HCT116 (cell line): Measurements from ENCODE around the gene GPR84. TPM values are rescaled to one million over a fixed set of nuclear protein-coding genes. Genes with fewer than 3 reads are reported as not detected.
A peak's percentile ranks its signal among the peaks of the same experiment; 100 is the strongest.

Experiments used
- ATAC-seq: fragments of 200-7000 bp; cut with Tn5 transposase; 2 replicates; pipeline ENCODE4 v1.9.1; 2020; ENCODE audit warnings: mild to moderate bottlenecking, moderate library complexity
- BruUV-seq: library from RNA; stranded (reverse); fragments of 400-500 nt; replicated peaks from 2 replicates; lab custom pipeline; 2021; lab: Mats Ljungman, UMichigan
- CTCF ChIA-PET: fragments of 300-600 bp; sonication (Branson Sonifier 250); formaldehyde crosslinking; loops from one replicate; lab custom pipeline; 2021; ENCODE audit warnings: antibody characterized with exemption; lab: Charles Lee
- POLR2A ChIA-PET: fragments of 300-600, 350-600 bp; sonication (Branson Sonifier 250); formaldehyde crosslinking; loops from one replicate; lab custom pipeline; 2021; ENCODE audit warnings: antibody characterized with exemption; lab: Charles Lee
- RAD21 ChIA-PET, 2 experiments: fragments of 300-600 bp; sonication (Branson Sonifier 250); formaldehyde crosslinking; loops; one replicate each; lab custom pipeline; 2023; ENCODE audit warnings: low total read pairs in 2 of 2; ENCODE audit not compliant: uncharacterized antibody in 2 of 2, unreplicated experiment in 2 of 2, low non-redundant PET in 1 of 2; lab: Charles Lee
- DNase-seq: peaks from one replicate; pipeline ENCODE4 v3.0.0-alpha.2; 2010; ENCODE audit warnings: low read depth, low spot score
- H2AFZ ChIP-seq: fragments of 200-600 bp; shearing (Covaris generic), sonication (generic); 2 replicates; pipeline ENCODE4 v1.6.1; 2017; ENCODE audit warnings: low read depth, mixed run types, mixed read lengths, antibody characterized with exemption, low read length; ENCODE audit not compliant: poor library complexity, severe bottlenecking
- H3K27ac ChIP-seq: 2 replicates; pipeline ENCODE4 v1.5.1; 2012; ENCODE audit warnings: low read depth, low read length
- H3K27me3 ChIP-seq: fragments of 200-600 bp; sonication (generic); 2 replicates; pipeline ENCODE4 v1.6.1; 2016; ENCODE audit warnings: mixed run types, low read length, mixed read lengths; ENCODE audit not compliant: insufficient read depth
- H3K36me3 ChIP-seq, 2 experiments: fragments of 200-500 bp in 1 of 2; fragments of 200-600 bp in 1 of 2; sonication (Bioruptor generic) in 1 of 2; sonication (generic) in 1 of 2; 2 replicates each; pipeline versions ENCODE4 v1.5.1 to v1.6.1; 2014 to 2016; ENCODE audit warnings: low read length in 2 of 2, inconsistent platforms in 1 of 2, mixed read lengths in 1 of 2, mixed run types in 1 of 2; ENCODE audit not compliant: insufficient read depth in 2 of 2, control insufficient read depth in 1 of 2
- H3K4me1 ChIP-seq, 2 experiments: fragments of 200-600 bp in 1 of 2; sonication (generic) in 1 of 2; 2 replicates each; pipeline versions ENCODE4 v1.5.1 to v1.6.1; 2012 to 2017; ENCODE audit warnings: low read length in 2 of 2, inconsistent platforms in 1 of 2, mild to moderate bottlenecking in 1 of 2, mixed read lengths in 1 of 2, mixed run types in 1 of 2, moderate library complexity in 1 of 2; ENCODE audit not compliant: insufficient read depth in 2 of 2, control insufficient read depth in 1 of 2
- H3K4me2 ChIP-seq: fragments of 200-600 bp; sonication (generic); 2 replicates; pipeline ENCODE4 v1.6.1; 2017; ENCODE audit warnings: mixed run types, low read length, mixed read lengths
- H3K4me3 ChIP-seq, 2 experiments: fragments of 200-600 bp in 1 of 2; sonication (generic) in 1 of 2; replicated peaks in 1 of 2; 2 replicates each; pipeline ENCODE4 v1.5.1; 2011 to 2016; ENCODE audit warnings: low read length in 2 of 2, control low read depth in 1 of 2, low read depth in 1 of 2, mild to moderate bottlenecking in 1 of 2, mixed read lengths in 1 of 2, mixed run types in 1 of 2
- H3K79me2 ChIP-seq: fragments of 200-600 bp; sonication (generic); 2 replicates; pipeline ENCODE4 v1.6.1; 2017; ENCODE audit warnings: mild to moderate bottlenecking, mixed run types, low read length, moderate library complexity, mixed read lengths; ENCODE audit not compliant: insufficient read depth
- H3K9ac ChIP-seq: fragments of 200-600 bp; sonication (generic); 2 replicates; pipeline ENCODE4 v1.6.1; 2016; ENCODE audit warnings: low read length, mixed read lengths
- H3K9me2 ChIP-seq: fragments of 200-600 bp; sonication (generic), shearing (Covaris generic); 2 replicates; pipeline ENCODE4 v1.6.1; 2017; ENCODE audit warnings: mixed run types, mild to moderate bottlenecking, moderate library complexity; ENCODE audit not compliant: insufficient read depth
- H3K9me3 ChIP-seq, 2 experiments: fragments of 200-500 bp in 1 of 2; fragments of 200-600 bp in 1 of 2; sonication (Bioruptor generic) in 1 of 2; sonication (generic) in 1 of 2; 2 replicates each; pipeline ENCODE4 v1.6.1; 2014 to 2017; ENCODE audit warnings: low read length in 2 of 2, mixed read lengths in 2 of 2, inconsistent platforms in 1 of 2, low read depth in 1 of 2, mild to moderate bottlenecking in 1 of 2, mixed run types in 1 of 2, moderate library complexity in 1 of 2; ENCODE audit not compliant: control insufficient read depth in 1 of 2, insufficient read depth in 1 of 2
- H4K20me1 ChIP-seq: fragments of 200-600 bp; sonication (generic), shearing (Covaris generic); 2 replicates; pipeline ENCODE4 v1.6.1; 2017; ENCODE audit warnings: mixed run types, mild to moderate bottlenecking, moderate library complexity; ENCODE audit not compliant: insufficient read depth
- CTCF ChIP-seq, 3 experiments: fragments of 200-600 bp in 1 of 3; sonication (generic) in 1 of 3; IDR thresholded peaks in 2 of 3; conservative IDR thresholded peaks in 1 of 3; 2 replicates each; pipeline ENCODE4 v1.5.1; 2012 to 2017; ENCODE audit warnings: low read depth in 2 of 3, low read length in 2 of 3, antibody characterized with exemption in 1 of 3, borderline replicate concordance in 1 of 3, control low read depth in 1 of 3, mild to moderate bottlenecking in 1 of 3, mixed read lengths in 1 of 3, mixed run types in 1 of 3, moderate library complexity in 1 of 3; ENCODE audit not compliant: insufficient read depth in 1 of 3
- EGR1 ChIP-seq: IDR thresholded peaks from 2 replicates; pipeline ENCODE4 v1.6.1; 2012; ENCODE audit warnings: low read depth
- RAD21 ChIP-seq: IDR thresholded peaks from 2 replicates; pipeline ENCODE4 v1.6.1; 2012; ENCODE audit warnings: low read depth, mild to moderate bottlenecking
- TCF7L2 ChIP-seq: IDR thresholded peaks from 2 replicates; pipeline ENCODE4 v1.7.0; 2011; ENCODE audit warnings: borderline replicate concordance, inconsistent platforms; ENCODE audit not compliant: insufficient read depth, insufficient read length; ENCODE audit errors: extremely low read depth
- ZFX ChIP-seq: fragments of 450-650 bp; IDR thresholded peaks from 2 replicates; pipeline ENCODE4 v1.6.1; 2017
- intact Hi-C: fragments of 100-400 bp; cut with micrococcal nuclease; formaldehyde crosslinking; loops from 2 replicates; pipeline ENCODE4 v1.10.0; 2022
- total RNA-seq: library from RNA; stranded (reverse); gene quantifications from one replicate; pipeline ENCODE4 v1.2.1, GENCODE V29; 2021; ENCODE audit not compliant: unreplicated experiment

Gene GPR84
- total RNA-seq, 1 experiment from 2014 or later = not detected

- POLR2A ChIA-PET = no interaction called here
- CTCF ChIA-PET = interaction anchor here (1.0 to 1.2 kb wide), 3 partner anchors 11 to 35 kb away, joined by 4 to 5 read pairs (median 5); no protein-coding TSS in a partner anchor
Measured at GRCh38 chr12:54404061-54405004, 40.0 kb upstream of the GPR84 start.

More at GRCh38 chr12:54404061-54405004, 40.0 kb upstream of the GPR84 start:
- H3K4me1 ChIP-seq = no peaks in the 10 kb centered on the region
- H3K27me3 ChIP-seq = no peaks in the 10 kb centered on the region
- H3K4me2 ChIP-seq = no peak overlapping the region
- H3K9me3 ChIP-seq = no peaks in the 10 kb centered on the region
- DNase-seq (peak; percentile 31), ATAC-seq (peak; percentile 75)
- intact Hi-C loops = no loop called here
- no peaks in the 10 kb centered on the region for H3K79me2 ChIP-seq
- H3K27ac ChIP-seq = no peak overlapping the region
- peaks cover 50 to 60% of the 10 kb centered on the region in 2 experiments for H3K36me3 ChIP-seq
- no peaks in the 10 kb centered on the region for H3K9me2 ChIP-seq
- RAD21 ChIA-PET = no interaction called here
- H2AFZ ChIP-seq = no peak overlapping the region
- BruUV-seq = no TSS peak
- H3K9ac ChIP-seq = no peak overlapping the region
- no peaks in the 10 kb centered on the region for H4K20me1 ChIP-seq
- no peak for TF ChIP-seq TCF7L2
- TF ChIP-seq CTCF (IDR thresholded peaks at IDR 0.05 in 2 of 3, conservative IDR thresholded peaks at IDR 0.05 in 1 of 3; ENCODE audit: borderline replicate concordance in 1 of 3, insufficient read depth in 1 of 3, low read depth in 2 of 3, low read length in 2 of 3) = peak; percentile 25 to 99 (median 96); a peak in 5 of 6 replicates
- TF ChIP-seq ZFX = no peak
- no peak for TF ChIP-seq EGR1
- peak; percentile 12; the same call in 1 of the 2 replicates for TF ChIP-seq RAD21
- H3K4me3 ChIP-seq = no peak overlapping the region
